Measurements from ENCODE around the gene DAGLA. TPM values are rescaled to one million over a fixed set of nuclear protein-coding genes. Genes with fewer than 3 reads are reported as not detected.

Gene DAGLA
- total RNA-seq: 5.1 TPM in 2 replicates
- long read RNA-seq: 0 reads

DNA sequence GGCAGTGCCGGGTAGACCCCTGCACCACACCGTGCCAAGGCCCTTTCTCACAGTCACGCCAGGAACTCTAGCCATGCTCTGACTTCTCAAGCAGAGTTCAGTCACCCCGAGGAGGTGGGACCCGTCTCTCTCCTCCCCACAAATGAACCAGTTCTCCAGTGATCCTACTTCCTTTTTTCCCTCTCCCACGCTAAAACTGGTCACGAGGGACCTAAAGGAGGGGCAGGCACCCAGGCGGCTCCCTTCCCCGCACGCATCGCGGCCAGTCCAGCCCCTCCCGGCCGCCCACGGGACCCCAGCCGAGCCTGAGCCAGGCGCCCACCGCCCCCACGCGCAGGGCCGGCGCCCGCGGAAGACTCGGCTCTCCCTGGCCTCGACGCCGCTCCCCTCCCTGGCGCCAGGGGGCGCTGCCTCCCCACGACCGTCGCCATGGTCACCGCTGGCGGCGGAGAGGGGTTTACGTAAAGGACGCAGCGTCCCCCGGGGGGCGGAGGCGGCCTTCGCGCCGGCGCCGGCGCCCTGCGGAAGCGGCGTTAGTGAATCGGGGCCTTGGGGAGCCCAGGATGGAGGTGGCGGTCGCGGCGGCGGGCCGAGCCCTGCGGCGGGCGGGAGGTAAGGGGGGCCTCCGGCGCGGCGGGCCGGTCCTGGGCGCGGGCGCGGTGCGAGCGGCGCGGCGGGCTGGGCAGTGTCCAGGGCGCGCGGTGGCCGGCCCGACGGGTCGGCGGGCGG lies at the start of gene DAGLA:
Gene DAGLA (plus strand): TSS at position 499 of the 729 bp plus-strand sequence. CDS start 39,765 bp downstream, outside the sequence.
- H3K27ac Mint-ChIP-seq (ENCODE audit: unreplicated experiment): no peak within 1 kb of the TSS
- DNase-seq (ENCODE audit: extremely low spot score, unreplicated experiment): peak; percentile 92

GRCh38 chr11:61632096-61632495 lies 48.1 kb upstream of the DAGLA start:
- H3K27me3 Mint-ChIP-seq (ENCODE audit: unreplicated experiment): peaks cover 23% of the 10 kb centered on the region
- peaks cover 3% of the 10 kb centered on the region for H3K4me1 Mint-ChIP-seq (ENCODE audit: unreplicated experiment)
- H3K36me3 Mint-ChIP-seq (ENCODE audit: unreplicated experiment): no peaks in the 10 kb centered on the region
- H3K9me3 Mint-ChIP-seq (ENCODE audit: unreplicated experiment): no peaks in the 10 kb centered on the region
- no peak overlapping the region for H3K27ac Mint-ChIP-seq (ENCODE audit: unreplicated experiment)
- H3K4me3 Mint-ChIP-seq (ENCODE audit: unreplicated experiment): no peak overlapping the region
- no peak for DNase-seq (ENCODE audit: extremely low spot score, unreplicated experiment)
- TF ChIP-seq, protein P1, sequence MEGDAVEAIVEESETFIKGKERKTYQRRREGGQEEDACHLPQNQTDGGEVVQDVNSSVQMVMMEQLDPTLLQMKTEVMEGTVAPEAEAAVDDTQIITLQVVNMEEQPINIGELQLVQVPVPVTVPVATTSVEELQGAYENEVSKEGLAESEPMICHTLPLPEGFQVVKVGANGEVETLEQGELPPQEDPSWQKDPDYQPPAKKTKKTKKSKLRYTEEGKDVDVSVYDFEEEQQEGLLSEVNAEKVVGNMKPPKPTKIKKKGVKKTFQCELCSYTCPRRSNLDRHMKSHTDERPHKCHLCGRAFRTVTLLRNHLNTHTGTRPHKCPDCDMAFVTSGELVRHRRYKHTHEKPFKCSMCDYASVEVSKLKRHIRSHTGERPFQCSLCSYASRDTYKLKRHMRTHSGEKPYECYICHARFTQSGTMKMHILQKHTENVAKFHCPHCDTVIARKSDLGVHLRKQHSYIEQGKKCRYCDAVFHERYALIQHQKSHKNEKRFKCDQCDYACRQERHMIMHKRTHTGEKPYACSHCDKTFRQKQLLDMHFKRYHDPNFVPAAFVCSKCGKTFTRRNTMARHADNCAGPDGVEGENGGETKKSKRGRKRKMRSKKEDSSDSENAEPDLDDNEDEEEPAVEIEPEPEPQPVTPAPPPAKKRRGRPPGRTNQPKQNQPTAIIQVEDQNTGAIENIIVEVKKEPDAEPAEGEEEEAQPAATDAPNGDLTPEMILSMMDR (IDR thresholded peaks at IDR 0.05): no peak

More for the DNA sequence above, at the start of gene DAGLA:
- Mint-ChIP-seq H3K9me3 (ENCODE audit: unreplicated experiment) (no peaks in the 10 kb centered on the region), H3K4me3 (ENCODE audit: unreplicated experiment) (peak within 1 kb of the TSS; percentile 32), H3K4me1 (ENCODE audit: unreplicated experiment) (peaks cover 8% of the 10 kb centered on the region), H3K36me3 (ENCODE audit: unreplicated experiment) (no peaks in the 10 kb centered on the region), H3K27me3 (ENCODE audit: unreplicated experiment) (peaks cover 26% of the 10 kb centered on the region)
- TF ChIP-seq, protein P1 (IDR thresholded peaks at IDR 0.05): peak; percentile 99

GRCh38 chr11:61635304-61635703 lies 44.9 kb upstream of the DAGLA start:
- Mint-ChIP-seq H3K36me3 (ENCODE audit: unreplicated experiment) (no peaks in the 10 kb centered on the region), H3K9me3 (ENCODE audit: unreplicated experiment) (no peaks in the 10 kb centered on the region), H3K4me1 (ENCODE audit: unreplicated experiment) (no peaks in the 10 kb centered on the region), H3K27ac (ENCODE audit: unreplicated experiment) (no peak overlapping the region), H3K4me3 (ENCODE audit: unreplicated experiment) (no peak overlapping the region), H3K27me3 (ENCODE audit: unreplicated experiment) (peaks cover 21% of the 10 kb centered on the region)
- TF ChIP-seq, protein P1 (IDR thresholded peaks at IDR 0.05): no peak
- DNase-seq (ENCODE audit: extremely low spot score, unreplicated experiment): no peak

- H3K9me3 Mint-ChIP-seq (ENCODE audit: unreplicated experiment): no peaks in the 10 kb centered on the region
- TF ChIP-seq, protein P1 (IDR thresholded peaks at IDR 0.05): no peak
- H3K4me3 Mint-ChIP-seq (ENCODE audit: unreplicated experiment): no peak overlapping the region
- no peak for DNase-seq (ENCODE audit: extremely low spot score, unreplicated experiment)
- peaks cover 21% of the 10 kb centered on the region for H3K27me3 Mint-ChIP-seq (ENCODE audit: unreplicated experiment)
- H3K36me3 Mint-ChIP-seq (ENCODE audit: unreplicated experiment): no peaks in the 10 kb centered on the region
- H3K4me1 Mint-ChIP-seq (ENCODE audit: unreplicated experiment): no peaks in the 10 kb centered on the region
- no peak overlapping the region for H3K27ac Mint-ChIP-seq (ENCODE audit: unreplicated experiment)
These were observed 44.4 kb upstream of the DAGLA start for GRCh38 chr11:61635787-61636186.

DNA sequence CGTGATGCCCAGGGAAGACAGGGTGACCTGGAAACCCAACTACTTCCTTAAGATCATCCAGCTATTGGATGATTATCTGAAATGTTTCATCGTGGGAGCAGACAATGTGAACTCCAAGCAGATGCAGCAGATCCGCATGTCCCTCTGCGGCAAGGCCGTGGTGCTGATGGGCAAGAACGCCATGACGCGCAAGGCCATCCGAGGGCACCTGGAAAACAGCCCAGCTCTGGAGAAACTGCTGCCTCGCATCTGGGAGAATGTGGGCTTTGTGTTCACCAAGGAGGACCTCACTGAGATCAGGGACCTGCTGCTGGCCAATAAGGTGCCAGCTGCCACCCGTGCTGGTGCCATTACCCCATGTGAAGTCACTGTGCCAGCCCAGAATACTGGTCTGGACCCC lies 43.5 kb upstream of the DAGLA start:
- Mint-ChIP-seq H3K4me3 (ENCODE audit: unreplicated experiment) (no peak overlapping the region), H3K36me3 (ENCODE audit: unreplicated experiment) (no peaks in the 10 kb centered on the region), H3K9me3 (ENCODE audit: unreplicated experiment) (no peaks in the 10 kb centered on the region), H3K27ac (ENCODE audit: unreplicated experiment) (no peak overlapping the region), H3K27me3 (ENCODE audit: unreplicated experiment) (peaks cover 26% of the 10 kb centered on the region), H3K4me1 (ENCODE audit: unreplicated experiment) (no peaks in the 10 kb centered on the region)
- DNase-seq (ENCODE audit: extremely low spot score, unreplicated experiment): no peak
- TF ChIP-seq, protein P1 (IDR thresholded peaks at IDR 0.05): no peak
